Ishikawa (cell line): Measurements from ENCODE around the gene RBFOX1.

Experiments used
- CEBPB ChIP-seq: IDR thresholded peaks from 2 replicates; pipeline ENCODE4 v1.6.1; 2012
- CREB1 ChIP-seq: IDR thresholded peaks from 2 replicates; pipeline ENCODE4 v1.6.1; 2012; ENCODE audit warnings: low read depth
- EGR1 ChIP-seq: IDR thresholded peaks from 2 replicates; pipeline ENCODE4 v1.6.1; 2012
- EP300 ChIP-seq: IDR thresholded peaks from 2 replicates; pipeline ENCODE4 v1.6.1; 2012; ENCODE audit warnings: borderline replicate concordance
- MAX ChIP-seq: IDR thresholded peaks from 2 replicates; pipeline ENCODE4 v1.6.1; 2012
- TAF1 ChIP-seq: IDR thresholded peaks from 2 replicates; pipeline ENCODE4 v1.6.1; 2012; ENCODE audit warnings: low read depth, mild to moderate bottlenecking
- TCF12 ChIP-seq: IDR thresholded peaks from 2 replicates; pipeline ENCODE4 v1.6.1; 2012; ENCODE audit warnings: low read depth
- TEAD4 ChIP-seq: IDR thresholded peaks from 2 replicates; pipeline ENCODE4 v1.6.1; 2012
- YY1 ChIP-seq: IDR thresholded peaks from 2 replicates; pipeline ENCODE4 v1.6.1; 2012; ENCODE audit warnings: low read depth
- TF ChIP-seq, protein P1 (sequence below): IDR thresholded peaks from 2 replicates; pipeline ENCODE4 v1.6.1; 2012; ENCODE audit warnings: low read depth, mild to moderate bottlenecking

DNA sequence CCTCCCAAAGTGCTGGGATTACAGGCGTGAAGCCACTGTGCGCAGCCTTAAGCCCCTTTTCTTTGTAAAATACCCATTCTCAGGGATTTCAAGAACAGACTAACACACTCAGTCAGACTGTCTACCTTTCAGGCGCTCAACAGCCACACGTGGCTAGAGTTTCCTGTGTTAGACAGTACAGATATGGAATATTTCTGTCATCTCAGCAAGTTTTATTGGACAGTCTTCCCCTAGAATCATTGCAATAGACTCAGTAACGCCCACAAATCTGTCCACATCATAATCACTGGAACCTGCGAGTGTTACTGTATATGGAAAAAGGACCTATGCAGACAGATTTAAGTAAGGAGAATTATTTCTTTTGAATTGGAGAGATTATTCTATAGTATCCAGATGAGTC lies 160.5 kb downstream of the RBFOX1 start:
- TF ChIP-seq EGR1 (no peak), TAF1 (no peak), YY1 (no peak), EP300 (no peak), TEAD4 (no peak), TCF12 (no peak), CEBPB (no peak), MAX (no peak), CREB1 (no peak)
- TF ChIP-seq, protein P1, sequence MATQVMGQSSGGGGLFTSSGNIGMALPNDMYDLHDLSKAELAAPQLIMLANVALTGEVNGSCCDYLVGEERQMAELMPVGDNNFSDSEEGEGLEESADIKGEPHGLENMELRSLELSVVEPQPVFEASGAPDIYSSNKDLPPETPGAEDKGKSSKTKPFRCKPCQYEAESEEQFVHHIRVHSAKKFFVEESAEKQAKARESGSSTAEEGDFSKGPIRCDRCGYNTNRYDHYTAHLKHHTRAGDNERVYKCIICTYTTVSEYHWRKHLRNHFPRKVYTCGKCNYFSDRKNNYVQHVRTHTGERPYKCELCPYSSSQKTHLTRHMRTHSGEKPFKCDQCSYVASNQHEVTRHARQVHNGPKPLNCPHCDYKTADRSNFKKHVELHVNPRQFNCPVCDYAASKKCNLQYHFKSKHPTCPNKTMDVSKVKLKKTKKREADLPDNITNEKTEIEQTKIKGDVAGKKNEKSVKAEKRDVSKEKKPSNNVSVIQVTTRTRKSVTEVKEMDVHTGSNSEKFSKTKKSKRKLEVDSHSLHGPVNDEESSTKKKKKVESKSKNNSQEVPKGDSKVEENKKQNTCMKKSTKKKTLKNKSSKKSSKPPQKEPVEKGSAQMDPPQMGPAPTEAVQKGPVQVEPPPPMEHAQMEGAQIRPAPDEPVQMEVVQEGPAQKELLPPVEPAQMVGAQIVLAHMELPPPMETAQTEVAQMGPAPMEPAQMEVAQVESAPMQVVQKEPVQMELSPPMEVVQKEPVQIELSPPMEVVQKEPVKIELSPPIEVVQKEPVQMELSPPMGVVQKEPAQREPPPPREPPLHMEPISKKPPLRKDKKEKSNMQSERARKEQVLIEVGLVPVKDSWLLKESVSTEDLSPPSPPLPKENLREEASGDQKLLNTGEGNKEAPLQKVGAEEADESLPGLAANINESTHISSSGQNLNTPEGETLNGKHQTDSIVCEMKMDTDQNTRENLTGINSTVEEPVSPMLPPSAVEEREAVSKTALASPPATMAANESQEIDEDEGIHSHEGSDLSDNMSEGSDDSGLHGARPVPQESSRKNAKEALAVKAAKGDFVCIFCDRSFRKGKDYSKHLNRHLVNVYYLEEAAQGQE: no peak
